ENCODE results near the gene TMEM273.
A peak's percentile ranks its signal among the peaks of the same experiment; 100 is the strongest.

TMEM273 gene

DNA sequence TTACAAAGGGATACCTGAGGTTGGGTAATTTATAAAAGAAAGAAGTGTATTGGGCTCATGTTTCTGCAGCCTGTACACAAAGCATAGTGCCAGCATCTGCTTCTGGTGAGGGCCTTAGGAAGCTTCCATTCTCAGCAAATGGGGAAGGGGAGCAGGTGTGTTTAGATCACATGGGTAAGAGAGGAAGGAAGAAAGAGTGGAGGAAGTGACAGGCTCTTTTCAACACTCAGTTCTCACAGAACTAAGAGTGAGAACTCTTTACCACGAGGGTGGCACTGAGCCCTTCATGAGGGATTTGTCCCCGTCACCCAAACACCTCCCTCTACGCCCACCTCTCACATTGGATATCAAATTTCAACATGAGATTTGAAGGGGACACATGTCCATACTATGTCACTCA lies 53.9 kb downstream of the TMEM273 start:
- peaks cover 10 to 15% of the 10 kb centered on the region in 2 donors for H3K4me1 Mint-ChIP-seq (ENCODE audit: low read depth in 2 of 2)
- peaks cover 26 to 31% of the 10 kb centered on the region in 2 donors for H3K27me3 Mint-ChIP-seq
- peak overlapping the region in 1 of 2 donors; percentile 2 for H3K27ac Mint-ChIP-seq
- H3K4me3 Mint-ChIP-seq = no peak overlapping the region
- H3K36me3 Mint-ChIP-seq (ENCODE audit: insufficient read depth) = no peaks in the 10 kb centered on the region
- ATAC-seq (replicated peaks) (no peak), DNase-seq (no peak)
- no peaks in the 10 kb centered on the region for H3K9me3 Mint-ChIP-seq

DNA sequence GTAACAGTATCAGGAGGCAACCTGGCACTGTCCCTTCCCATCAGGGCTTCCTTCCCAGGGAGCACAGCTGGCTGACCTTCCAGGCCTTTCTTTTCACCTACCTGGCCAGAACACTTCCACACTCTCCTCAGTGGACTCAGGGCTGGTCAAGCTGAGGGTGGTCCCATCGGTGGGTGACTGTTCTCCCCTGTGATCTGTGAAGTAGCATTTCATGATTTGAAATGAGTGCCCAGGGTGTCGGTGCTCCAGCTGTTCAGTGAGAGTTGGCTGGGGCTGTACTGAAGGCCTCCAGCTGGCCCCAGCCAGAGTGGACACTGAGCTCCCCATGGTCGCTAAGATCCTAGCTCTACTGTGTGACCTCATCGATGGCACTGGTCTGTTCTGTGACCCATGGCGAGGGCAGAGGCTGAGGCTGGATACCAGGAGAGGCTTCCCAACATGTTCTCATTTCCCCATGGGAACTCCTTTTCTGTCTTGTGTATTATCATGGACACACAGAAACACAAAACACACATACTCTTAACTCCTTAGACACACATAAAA lies 54.4 kb downstream of the TMEM273 start, which contains the start of gene FAM170B:
FAM170B (minus strand) TSS at position 316 of the 543 bp plus-strand sequence; CDS start at position 213, 103 bp downstream.
- DNase-seq = no peak
- Mint-ChIP-seq H3K27ac (peak within 1 kb of the TSS in 1 of 2 donors; percentile 2), H3K27me3 (peaks cover 31 to 37% of the 10 kb centered on the region in 2 donors), H3K9me3 (peaks cover 0 to 4% of the 10 kb centered on the region in 2 donors), H3K4me1 (ENCODE audit: low read depth in 2 of 2) (peaks cover 10 to 15% of the 10 kb centered on the region in 2 donors), H3K36me3 (ENCODE audit: insufficient read depth) (no peaks in the 10 kb centered on the region), H3K4me3 (no peak within 1 kb of the TSS)
- no peak for ATAC-seq (replicated peaks)

DNA sequence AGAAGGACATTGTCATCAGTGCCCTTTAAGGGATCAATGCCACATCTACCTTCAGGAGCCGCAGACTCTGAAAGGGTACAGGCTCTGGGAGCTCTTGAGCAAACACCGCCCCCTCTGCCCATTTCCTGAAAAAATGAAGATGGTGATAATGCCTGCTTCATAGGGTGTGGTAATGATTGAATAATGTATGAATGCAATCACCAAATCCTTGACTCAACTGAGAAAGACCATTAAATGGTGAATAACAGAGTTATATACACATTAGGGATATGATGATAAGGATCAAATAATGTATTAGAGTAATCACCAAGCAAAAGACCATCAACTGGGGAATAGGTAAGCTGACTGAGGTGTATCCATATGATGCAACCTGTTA lies 55.8 kb downstream of the TMEM273 start:
- Mint-ChIP-seq H3K4me3 (no peak overlapping the region), H3K4me1 (ENCODE audit: low read depth in 2 of 2) (peaks cover 10 to 15% of the 10 kb centered on the region in 2 donors), H3K36me3 (ENCODE audit: insufficient read depth) (no peaks in the 10 kb centered on the region), H3K27ac (no peak overlapping the region), H3K27me3 (peaks cover 45 to 51% of the 10 kb centered on the region in 2 donors), H3K9me3 (peaks cover 0 to 9% of the 10 kb centered on the region in 2 donors)
- ATAC-seq (replicated peaks) = no peak
- DNase-seq = no peak

- Mint-ChIP-seq H3K9me3 (peaks cover 0 to 9% of the 10 kb centered on the region in 2 donors), H3K36me3 (ENCODE audit: insufficient read depth) (no peaks in the 10 kb centered on the region), H3K27ac (no peak overlapping the region), H3K4me1 (ENCODE audit: low read depth in 2 of 2) (peaks cover 10 to 15% of the 10 kb centered on the region in 2 donors), H3K27me3 (peaks cover 45 to 51% of the 10 kb centered on the region in 2 donors), H3K4me3 (no peak overlapping the region)
- no peak for DNase-seq
- no peak for ATAC-seq (replicated peaks)
Measured at GRCh38 chr10:49131507-49132361, 56.5 kb downstream of the TMEM273 start.

DNA sequence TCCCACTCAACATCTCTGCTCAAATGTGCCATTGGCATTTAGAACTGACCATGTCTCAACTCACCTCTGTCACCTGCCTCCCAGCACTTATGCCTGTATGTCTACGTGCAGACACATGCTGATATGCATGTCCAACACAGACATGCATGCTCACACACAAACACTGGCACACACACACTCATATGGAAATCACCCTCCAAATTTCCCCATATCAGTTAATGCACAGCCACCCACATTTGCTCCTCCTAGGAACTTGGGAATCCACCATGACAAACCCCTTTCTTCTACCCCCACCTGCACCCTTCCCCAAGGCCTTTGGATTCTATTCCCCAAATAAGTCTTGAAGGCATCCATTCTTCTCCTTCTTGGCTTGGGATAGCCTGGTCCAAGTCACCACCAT lies 58.8 kb downstream of the TMEM273 start:
- no peaks in the 10 kb centered on the region for H3K36me3 Mint-ChIP-seq (ENCODE audit: insufficient read depth)
- H3K27ac Mint-ChIP-seq = no peak overlapping the region
- H3K4me1 Mint-ChIP-seq (ENCODE audit: low read depth in 2 of 2) = peaks cover 0 to 2% of the 10 kb centered on the region in 2 donors
- DNase-seq (no peak), ATAC-seq (replicated peaks) (no peak)
- H3K4me3 Mint-ChIP-seq = no peak overlapping the region
- H3K9me3 Mint-ChIP-seq = peaks cover 0 to 9% of the 10 kb centered on the region in 2 donors
- H3K27me3 Mint-ChIP-seq = peaks cover 36 to 40% of the 10 kb centered on the region in 2 donors

DNA sequence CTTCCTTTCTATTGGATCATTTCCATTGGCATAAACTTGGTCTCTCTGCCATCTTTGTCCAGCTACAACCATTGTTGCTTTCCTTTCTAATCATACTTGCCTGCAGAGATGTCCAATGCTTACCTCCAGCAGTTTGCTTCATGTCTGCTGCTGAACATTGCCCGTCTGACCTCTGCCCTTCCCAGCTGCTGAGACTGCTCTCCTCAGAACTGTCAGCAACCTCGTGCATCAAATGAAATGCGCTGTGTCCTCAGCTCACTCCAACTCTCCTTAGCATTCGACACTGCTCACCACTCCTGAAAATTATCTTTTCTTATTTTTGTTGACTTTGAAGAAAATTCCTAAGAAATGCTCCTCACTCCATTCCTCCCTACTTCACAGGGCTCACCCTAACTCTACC lies 59.3 kb downstream of the TMEM273 start:
- ATAC-seq (replicated peaks) = no peak
- H3K9me3 Mint-ChIP-seq = peaks cover 0 to 9% of the 10 kb centered on the region in 2 donors
- H3K36me3 Mint-ChIP-seq (ENCODE audit: insufficient read depth) = no peaks in the 10 kb centered on the region
- no peak overlapping the region for H3K4me3 Mint-ChIP-seq
- H3K4me1 Mint-ChIP-seq (ENCODE audit: low read depth in 2 of 2) = no peaks in the 10 kb centered on the region
- H3K27me3 Mint-ChIP-seq = peaks cover 30 to 35% of the 10 kb centered on the region in 2 donors
- no peak for DNase-seq
- no peak overlapping the region for H3K27ac Mint-ChIP-seq

- no peak overlapping the region for H3K4me3 Mint-ChIP-seq
- peaks cover 18 to 19% of the 10 kb centered on the region in 2 donors for H3K27me3 Mint-ChIP-seq
- no peak for ATAC-seq (replicated peaks)
- peaks cover 0 to 9% of the 10 kb centered on the region in 2 donors for H3K9me3 Mint-ChIP-seq
- no peak for DNase-seq
- H3K27ac Mint-ChIP-seq = no peak overlapping the region
- H3K36me3 Mint-ChIP-seq (ENCODE audit: insufficient read depth) = no peaks in the 10 kb centered on the region
- no peaks in the 10 kb centered on the region for H3K4me1 Mint-ChIP-seq (ENCODE audit: low read depth in 2 of 2)
Measured at GRCh38 chr10:49123981-49124950, 63.9 kb downstream of the TMEM273 start.

DNA sequence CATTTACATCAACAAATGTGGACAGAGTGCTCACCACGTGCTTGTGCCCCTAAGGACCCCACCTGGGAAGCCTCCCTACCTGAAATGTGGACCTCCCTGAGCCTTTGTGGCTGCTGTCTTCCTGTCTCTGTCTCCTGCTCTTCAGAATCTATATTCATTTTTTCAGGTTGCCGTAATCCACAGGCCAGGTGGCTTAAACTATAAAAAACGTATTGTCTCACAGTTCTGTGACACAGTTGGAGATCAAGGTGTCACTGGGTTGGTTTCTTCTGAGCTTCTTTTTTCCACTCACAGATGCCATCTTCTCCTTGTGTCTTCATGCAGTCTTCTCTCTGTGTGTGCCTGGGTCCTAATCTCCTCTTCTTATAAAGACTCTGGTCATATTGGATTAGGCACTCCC lies 67.3 kb downstream of the TMEM273 start:
- Mint-ChIP-seq H3K27ac (no peak overlapping the region), H3K27me3 (peaks cover 7 to 9% of the 10 kb centered on the region in 2 donors), H3K36me3 (ENCODE audit: insufficient read depth) (no peaks in the 10 kb centered on the region), H3K4me1 (ENCODE audit: low read depth in 2 of 2) (peaks cover 0 to 4% of the 10 kb centered on the region in 2 donors), H3K4me3 (no peak overlapping the region), H3K9me3 (no peaks in the 10 kb centered on the region)
- ATAC-seq (replicated peaks) (no peak), DNase-seq (no peak)

DNA sequence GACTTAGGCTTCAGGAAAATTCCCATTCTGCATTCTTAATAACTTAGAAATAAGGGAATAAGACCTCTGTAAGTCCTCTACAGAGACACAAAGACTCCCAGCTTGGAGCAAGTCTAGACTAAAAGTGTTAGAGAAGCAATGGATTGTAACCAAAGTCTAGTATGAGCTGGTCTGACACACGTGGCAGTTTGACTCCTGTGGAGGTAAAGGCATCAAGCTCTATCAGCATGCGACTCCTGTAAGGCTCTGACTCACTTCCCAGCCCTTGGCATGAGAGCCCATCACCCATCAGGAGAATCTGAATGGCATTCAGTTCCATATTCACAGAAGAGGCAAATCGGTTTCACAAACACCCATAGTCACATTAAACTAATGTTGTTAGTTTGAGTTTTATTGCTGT lies 68.4 kb downstream of the TMEM273 start:
- H3K27ac Mint-ChIP-seq = no peak overlapping the region
- peaks cover 0 to 4% of the 10 kb centered on the region in 2 donors for H3K4me1 Mint-ChIP-seq (ENCODE audit: low read depth in 2 of 2)
- no peak overlapping the region for H3K4me3 Mint-ChIP-seq
- no peaks in the 10 kb centered on the region for H3K9me3 Mint-ChIP-seq
- no peaks in the 10 kb centered on the region for H3K36me3 Mint-ChIP-seq (ENCODE audit: insufficient read depth)
- peaks cover 8 to 11% of the 10 kb centered on the region in 2 donors for H3K27me3 Mint-ChIP-seq
- DNase-seq (no peak), ATAC-seq (replicated peaks) (no peak)

GRCh38 chr10:49118430-49119074 lies 69.6 kb downstream of the TMEM273 start:
- H3K27me3 Mint-ChIP-seq = peaks cover 8 to 23% of the 10 kb centered on the region in 2 donors
- ATAC-seq (replicated peaks) (no peak), DNase-seq (no peak)
- H3K4me3 Mint-ChIP-seq = no peak overlapping the region
- no peaks in the 10 kb centered on the region for H3K9me3 Mint-ChIP-seq
- H3K27ac Mint-ChIP-seq = no peak overlapping the region
- H3K4me1 Mint-ChIP-seq (ENCODE audit: low read depth in 2 of 2) = peaks cover 0 to 4% of the 10 kb centered on the region in 2 donors
- no peaks in the 10 kb centered on the region for H3K36me3 Mint-ChIP-seq (ENCODE audit: insufficient read depth)

DNA sequence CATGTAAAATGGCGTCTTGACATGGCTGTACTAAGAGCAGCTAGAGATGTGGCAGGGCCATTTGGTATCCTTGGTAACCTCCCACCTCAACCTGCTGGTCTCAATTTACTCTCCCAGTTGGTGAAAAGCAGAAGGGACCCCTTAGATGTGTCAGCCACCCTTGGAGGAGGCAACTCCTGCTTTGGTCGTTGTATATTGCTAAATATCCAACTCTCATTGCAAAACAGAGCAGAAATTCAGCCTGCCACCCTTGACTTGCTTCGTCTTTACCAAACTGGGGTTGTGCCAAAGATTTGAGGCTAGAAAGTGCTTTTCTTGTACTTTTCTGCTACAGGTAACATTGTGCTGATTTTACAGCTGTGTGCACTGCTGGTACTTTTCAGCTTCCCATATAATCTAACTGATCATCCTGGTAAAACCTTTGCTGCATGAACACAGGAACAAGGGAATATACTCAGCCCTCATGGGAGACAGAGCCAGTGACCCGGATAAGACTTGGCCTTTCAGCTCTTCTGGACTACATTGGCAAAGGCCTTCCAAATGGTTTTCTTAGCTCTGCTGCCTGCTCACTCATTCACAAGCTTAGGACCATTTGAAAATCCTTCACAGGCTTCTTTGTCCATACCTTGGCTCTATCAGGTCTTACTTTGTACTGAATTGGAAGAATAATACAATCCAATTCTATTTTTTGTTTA lies 70.7 kb downstream of the TMEM273 start:
- ATAC-seq (replicated peaks) = no peak
- H3K27me3 Mint-ChIP-seq = peaks cover 8 to 24% of the 10 kb centered on the region in 2 donors
- H3K4me3 Mint-ChIP-seq = no peak overlapping the region
- no peaks in the 10 kb centered on the region for H3K9me3 Mint-ChIP-seq
- peaks cover 0 to 4% of the 10 kb centered on the region in 2 donors for H3K4me1 Mint-ChIP-seq (ENCODE audit: low read depth in 2 of 2)
- H3K27ac Mint-ChIP-seq = no peak overlapping the region
- H3K36me3 Mint-ChIP-seq (ENCODE audit: insufficient read depth) = no peaks in the 10 kb centered on the region
- no peak for DNase-seq
